DND-41 (cell line): ENCODE data around the gene SOX12.

Source experiments
- CTCF ChIP-seq: IDR thresholded peaks from 2 replicates; pipeline ENCODE4 v1.5.1; 2012; ENCODE audit warnings: borderline replicate concordance, low read length, moderate library complexity, mild to moderate bottlenecking; ENCODE audit not compliant: poor library complexity, severe bottlenecking; ENCODE audit errors: extremely low read depth
- EZH2 ChIP-seq: IDR thresholded peaks from 3 replicates; pipeline ENCODE4 v1.6.1; 2012; ENCODE audit warnings: borderline replicate concordance, low read depth, mild to moderate bottlenecking, moderate library complexity, low read length, inconsistent platforms; ENCODE audit not compliant: severe bottlenecking

DNA sequence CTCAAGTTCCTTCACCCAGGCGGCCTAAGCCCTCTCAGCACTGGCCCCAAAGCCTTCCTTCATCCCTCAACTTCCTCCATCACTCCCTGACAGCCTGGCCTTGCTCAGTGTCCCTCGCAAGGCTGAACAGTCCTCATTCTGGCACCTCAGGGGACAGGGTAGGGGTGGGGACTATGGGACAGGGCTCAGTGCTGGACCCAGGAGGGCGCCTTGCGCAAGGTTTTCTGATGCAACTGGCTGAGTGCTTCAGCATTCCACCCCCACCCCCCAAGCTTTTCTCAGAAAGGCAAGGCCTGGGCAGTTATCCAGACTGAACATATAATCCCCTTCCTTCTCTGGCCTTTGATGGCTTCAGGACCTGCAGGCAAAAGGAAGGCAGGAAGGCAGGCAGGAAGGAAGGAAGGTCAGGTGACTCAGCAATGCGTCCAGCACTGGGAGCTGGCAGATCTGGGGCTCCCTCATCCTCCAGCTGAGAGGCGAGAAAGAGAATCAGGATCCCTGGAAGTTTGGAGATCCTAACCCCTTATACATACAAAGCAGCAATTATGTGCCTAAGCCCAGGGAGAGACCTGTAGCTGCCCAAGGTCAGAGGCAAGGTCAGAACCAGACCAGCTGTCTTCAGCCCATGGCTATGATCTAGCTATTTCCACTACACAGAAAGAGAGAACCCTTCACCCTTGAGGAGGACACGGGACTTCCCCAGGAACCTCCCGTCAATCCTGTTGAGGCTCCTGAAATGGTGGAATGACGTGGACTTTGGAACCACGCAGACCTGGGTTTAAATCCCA, 46.6 kb downstream of the SOX12 start:
- TF ChIP-seq CTCF = no peak
- TF ChIP-seq EZH2 = no peak
